ENCODE measurements around the gene SH3RF3.

Gene SH3RF3

DNA sequence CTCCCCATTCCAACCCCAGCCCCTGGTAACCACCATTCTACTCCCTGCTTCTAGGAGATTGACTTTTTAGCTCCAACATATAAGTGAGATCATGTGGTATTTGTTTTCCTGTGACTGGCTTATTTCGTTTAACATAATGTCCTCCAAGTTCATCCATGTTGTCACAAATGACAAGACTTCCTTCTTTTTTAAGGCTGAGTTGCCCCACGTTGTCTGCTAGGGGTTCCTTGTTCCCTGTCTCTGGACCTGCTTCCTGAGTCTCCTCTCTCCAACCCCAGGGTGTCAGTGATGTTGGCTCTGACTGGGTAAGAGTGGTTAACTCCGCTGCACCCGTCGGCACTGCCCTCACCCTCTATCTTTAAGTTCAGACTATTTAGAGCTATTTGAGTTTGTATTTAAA is 175.2 kb downstream of the SH3RF3 start:
- TF ChIP-seq GATA1 (IDR thresholded peaks at IDR 0.05; ENCODE audit: low read depth, low read length) (no peak), POLR2A (IDR thresholded peaks at IDR 0.05; ENCODE audit: low read length) (no peak)
- no peak for DNase-seq

DNA sequence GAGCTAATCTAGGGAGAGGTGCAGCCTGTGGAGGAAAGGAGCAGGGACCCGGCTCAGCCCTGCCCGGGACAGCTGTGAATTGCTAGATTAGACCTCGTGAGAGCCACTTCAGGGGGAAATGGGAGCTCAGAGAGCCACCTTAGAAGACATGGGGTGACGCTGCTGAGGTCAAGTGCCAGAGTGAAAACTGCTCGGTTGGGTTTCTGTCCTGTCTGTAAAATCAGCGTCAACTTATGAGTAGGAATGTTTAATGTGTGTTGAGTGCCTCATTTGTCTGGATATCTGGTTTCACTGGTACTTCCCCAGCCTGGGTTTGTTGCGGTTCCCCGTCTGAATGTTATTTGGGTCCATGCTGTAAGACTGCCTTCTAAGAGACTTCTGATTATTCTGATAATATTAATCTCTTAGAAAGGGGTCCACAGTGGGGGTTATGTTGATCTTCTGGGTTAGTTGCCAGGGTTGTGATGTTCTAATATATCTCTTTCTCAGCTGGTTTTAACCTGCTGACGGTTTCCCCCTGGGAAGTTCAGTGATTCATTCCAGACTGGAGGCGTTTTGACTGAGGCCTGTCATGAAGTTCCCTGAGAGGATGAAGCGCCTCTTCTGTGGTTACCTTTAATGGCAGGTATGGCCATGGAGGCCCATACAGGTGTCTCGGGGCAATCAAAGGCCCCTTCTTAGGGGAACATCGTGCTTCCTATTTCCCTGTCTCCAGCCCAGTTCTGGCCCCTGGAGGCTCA is 175.9 kb downstream of the SH3RF3 start:
- no peak for DNase-seq
- no peak for TF ChIP-seq POLR2A (IDR thresholded peaks at IDR 0.05; ENCODE audit: low read length)
- no peak for TF ChIP-seq GATA1 (IDR thresholded peaks at IDR 0.05; ENCODE audit: low read depth, low read length)

DNA sequence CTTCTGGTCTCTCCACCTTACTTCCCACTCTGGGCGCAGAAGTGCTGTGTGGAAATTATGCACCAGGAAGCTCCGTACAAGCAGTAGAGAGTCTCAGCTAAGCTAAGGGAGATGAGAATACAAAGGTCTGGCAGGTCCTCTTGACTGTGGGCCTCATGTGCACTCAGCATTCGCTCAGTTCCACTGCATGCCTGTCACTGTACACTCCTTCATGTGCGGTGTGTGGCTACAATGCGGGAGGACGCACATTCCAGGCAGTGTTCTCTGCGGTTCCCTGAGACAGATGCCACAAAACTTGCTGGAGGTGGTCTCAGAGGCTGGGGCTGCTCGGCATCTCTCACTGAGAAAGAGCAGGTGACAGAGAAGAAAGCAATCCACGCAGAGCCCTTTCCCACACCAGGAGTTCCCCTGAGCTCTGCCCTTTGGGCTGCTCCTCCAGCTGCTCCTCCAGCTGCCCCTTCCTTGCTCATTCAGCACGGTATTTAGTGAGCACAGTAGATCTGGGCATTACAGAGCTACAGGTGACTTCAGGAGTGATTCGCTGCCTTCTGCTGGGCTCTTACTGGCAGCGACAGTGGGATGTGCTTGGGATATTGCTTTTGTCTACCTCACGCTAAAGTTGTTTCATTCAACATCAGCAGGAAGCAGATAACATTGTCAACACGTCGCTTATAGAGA is 176.6 kb downstream of the SH3RF3 start:
- DNase-seq: no peak
- no peak for TF ChIP-seq POLR2A (IDR thresholded peaks at IDR 0.05; ENCODE audit: low read length)
- no peak for TF ChIP-seq GATA1 (IDR thresholded peaks at IDR 0.05; ENCODE audit: low read depth, low read length)

DNA sequence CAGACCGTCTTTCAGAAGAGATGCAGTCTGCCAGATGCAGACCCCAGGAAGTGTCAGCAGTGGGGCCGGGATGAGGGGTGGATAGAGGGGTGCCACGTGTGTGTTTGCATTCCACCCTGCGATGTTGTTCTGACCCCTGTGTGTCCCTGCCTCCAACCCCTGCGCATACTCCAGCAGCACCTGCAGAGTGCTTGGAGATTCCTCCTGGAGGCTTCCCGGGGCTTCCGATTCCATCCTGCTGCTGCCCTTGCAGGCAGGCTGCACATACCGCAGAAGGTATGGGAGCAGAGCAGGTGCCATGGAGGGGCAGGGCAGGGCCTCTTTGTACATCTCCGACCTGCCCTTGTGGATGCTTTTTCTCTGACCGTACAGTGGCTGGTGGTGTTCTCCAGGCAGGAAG is 177.2 kb downstream of the SH3RF3 start:
- no peak for TF ChIP-seq GATA1 (IDR thresholded peaks at IDR 0.05; ENCODE audit: low read depth, low read length)
- no peak for TF ChIP-seq POLR2A (IDR thresholded peaks at IDR 0.05; ENCODE audit: low read length)
- no peak for DNase-seq

DNA sequence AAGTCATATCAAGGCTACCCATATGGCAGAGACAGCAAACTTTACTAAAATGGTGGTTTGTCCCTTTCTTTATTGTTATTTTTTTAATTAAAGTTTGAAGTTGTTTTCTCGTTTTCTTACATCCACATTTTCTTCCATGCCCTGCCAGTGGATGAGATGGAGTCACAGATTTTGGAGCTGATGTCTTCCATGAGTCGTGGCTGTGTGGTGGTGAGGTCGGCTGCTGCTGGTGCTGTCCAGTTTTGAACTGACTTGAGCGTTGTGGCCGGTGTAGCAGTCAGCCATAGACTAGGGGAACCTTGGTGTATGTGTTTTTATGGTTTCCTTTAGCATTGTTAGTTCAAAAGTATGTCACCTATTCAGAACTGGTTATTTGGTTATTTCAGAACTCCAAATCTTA is 182.8 kb downstream of the SH3RF3 start:
- no peak for DNase-seq
- TF ChIP-seq GATA1 (IDR thresholded peaks at IDR 0.05; ENCODE audit: low read depth, low read length) (no peak), POLR2A (IDR thresholded peaks at IDR 0.05; ENCODE audit: low read length) (no peak)

DNA sequence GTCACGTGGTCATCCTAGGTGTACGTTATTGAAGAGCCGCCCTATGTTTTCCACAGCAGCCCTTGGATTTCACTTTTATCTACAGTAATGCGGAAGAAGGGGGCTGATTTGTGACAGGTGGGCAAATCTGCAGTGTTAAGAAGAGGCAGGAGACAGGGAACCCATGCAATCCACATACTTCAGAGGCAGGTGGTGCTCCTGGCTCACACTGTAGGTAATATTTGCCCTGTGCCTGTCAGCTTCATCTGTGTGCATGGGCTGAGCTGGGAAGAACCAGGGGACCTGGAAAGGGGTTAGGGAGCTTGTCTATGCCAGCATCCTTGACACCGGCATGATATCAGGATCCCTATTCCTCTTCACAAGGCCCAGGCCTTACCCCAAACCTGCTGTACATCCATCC is 183.9 kb downstream of the SH3RF3 start:
- TF ChIP-seq POLR2A (IDR thresholded peaks at IDR 0.05; ENCODE audit: low read length): no peak
- no peak for TF ChIP-seq GATA1 (IDR thresholded peaks at IDR 0.05; ENCODE audit: low read depth, low read length)
- DNase-seq: no peak

DNA sequence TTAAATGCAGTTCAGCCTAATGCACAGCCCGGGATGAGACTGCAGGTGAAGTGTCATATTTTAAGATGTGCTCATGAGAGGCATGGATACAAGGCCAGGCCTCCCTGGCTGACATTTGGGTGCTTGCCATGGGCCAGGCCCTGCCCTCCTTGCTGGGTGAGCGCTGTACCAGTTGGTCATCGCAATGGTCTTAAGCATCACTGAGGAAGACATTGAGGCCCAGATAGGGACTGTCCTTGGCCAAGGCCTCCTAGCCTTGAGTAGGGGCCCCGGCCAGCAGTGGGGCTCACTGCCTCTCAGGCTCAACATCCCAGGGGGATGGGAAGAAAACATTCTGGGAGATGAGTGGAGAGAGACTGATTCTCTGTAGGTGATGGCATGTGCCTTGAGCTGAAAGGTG is 184.3 kb downstream of the SH3RF3 start:
- TF ChIP-seq GATA1 (IDR thresholded peaks at IDR 0.05; ENCODE audit: low read depth, low read length): no peak
- TF ChIP-seq POLR2A (IDR thresholded peaks at IDR 0.05; ENCODE audit: low read length): no peak
- no peak for DNase-seq

DNA sequence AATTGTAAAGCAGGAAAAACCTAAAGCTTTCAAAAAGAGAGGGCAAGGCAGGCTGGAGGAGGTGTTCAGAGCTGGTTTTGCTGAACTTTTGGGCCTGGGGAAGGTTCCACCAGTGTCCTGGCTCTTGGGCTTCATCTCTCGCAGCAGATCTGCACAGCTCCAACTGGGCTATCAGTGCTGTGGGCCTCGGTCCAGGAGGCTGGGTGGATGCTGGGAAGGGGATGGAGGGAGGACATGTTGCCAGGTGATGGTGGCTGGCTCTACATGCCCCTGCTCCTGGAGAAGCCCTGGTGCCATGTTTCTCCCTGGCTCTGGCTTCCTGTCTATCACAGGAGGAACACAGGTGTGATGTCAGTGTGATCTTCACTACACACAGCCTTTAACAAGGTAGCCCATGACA is 187.1 kb downstream of the SH3RF3 start:
- DNase-seq: no peak
- no peak for TF ChIP-seq GATA1 (IDR thresholded peaks at IDR 0.05; ENCODE audit: low read depth, low read length)
- no peak for TF ChIP-seq POLR2A (IDR thresholded peaks at IDR 0.05; ENCODE audit: low read length)

DNA sequence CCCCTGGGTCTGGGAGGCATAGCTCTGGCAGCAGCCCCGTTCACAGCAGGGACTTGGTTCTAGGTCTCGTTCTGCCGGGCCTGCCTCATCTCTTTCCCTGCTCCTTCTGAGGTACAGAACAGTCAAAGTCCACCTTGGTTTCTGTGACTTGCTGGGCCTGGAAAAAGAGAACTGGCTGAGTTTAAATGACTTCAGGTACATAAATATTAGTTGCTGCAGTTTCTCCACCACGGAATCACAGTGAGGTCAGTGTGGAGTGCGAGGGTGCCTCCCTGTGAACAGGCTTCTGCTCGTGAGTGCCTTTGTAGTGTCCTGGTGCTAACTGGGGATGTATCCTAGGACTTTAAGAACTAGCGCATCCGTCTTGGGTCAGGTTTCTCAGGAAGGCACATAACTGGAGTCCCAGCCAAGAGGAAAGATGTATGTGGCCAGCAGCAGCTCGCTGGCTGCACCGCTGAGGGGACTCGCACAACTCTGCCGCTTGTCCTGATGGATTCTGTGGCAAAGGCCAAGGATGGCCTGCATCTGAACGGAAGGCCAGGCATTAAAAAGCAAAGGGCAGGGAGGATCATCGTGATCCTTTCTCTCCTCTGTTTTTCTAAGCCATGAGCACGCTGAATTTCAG is 188.6 kb downstream of the SH3RF3 start:
- TF ChIP-seq POLR2A (IDR thresholded peaks at IDR 0.05; ENCODE audit: low read length) (no peak), GATA1 (IDR thresholded peaks at IDR 0.05; ENCODE audit: low read depth, low read length) (no peak)
- no peak for DNase-seq

DNA sequence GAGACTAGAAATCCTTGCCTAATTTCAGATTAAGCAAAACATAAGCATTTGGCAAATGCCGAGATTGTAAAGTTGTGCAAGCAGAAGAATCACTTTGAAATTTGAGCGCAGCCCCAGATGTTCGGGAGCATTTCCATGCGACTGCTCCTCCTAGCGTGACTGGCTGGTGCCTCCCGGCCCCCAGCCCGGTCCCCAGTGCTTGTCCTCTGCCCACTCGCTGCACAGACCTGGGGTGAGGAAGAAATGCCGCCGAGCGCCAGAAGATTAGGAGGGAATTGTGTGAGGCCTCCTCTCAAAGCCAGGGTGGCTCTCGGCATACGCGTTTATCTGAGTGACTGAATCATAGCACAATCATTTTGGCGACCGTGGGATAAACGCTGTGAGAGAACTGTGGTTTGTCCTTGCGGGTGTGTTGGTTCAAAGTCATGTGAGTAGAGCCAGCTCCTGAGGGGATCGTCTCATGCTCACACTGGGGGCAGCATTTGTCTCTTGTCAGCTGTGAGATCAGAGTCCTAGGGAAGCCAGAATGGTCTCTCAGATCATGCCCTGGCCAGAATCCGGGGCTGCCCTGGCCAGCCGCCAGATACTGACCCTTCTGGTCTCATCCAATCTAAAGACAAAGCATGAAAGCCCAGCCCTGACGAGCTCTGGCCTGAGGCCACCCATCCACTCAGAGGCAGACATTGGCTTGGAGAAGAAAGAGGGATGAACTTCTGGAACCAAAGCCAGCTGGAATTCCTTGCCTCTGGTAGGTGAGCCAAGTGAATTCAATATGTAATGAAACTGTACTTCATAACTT is 189.3 kb downstream of the SH3RF3 start:
- DNase-seq: no peak
- TF ChIP-seq GATA1 (IDR thresholded peaks at IDR 0.05; ENCODE audit: low read depth, low read length) (no peak), POLR2A (IDR thresholded peaks at IDR 0.05; ENCODE audit: low read length) (no peak)

DNA sequence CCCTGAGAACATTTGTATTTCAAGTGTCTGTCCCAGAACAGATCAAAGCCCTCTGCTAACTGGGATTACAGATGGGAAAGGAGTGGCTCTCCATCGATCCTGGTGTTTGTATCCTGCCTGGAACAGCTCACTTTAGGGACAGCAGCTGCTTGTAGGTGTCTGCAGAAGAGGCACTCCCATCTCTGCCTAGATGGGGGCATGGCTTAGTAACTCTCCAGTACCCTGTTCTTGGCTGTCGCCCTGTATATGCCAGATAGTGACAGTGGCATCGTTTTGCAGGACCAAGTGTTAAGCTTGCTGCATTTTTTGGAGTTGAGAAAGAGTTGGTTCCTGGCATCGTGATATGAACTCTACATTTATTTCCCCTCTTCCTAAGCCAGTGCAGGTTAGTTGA is 189.9 kb downstream of the SH3RF3 start:
- no peak for DNase-seq
- TF ChIP-seq POLR2A (IDR thresholded peaks at IDR 0.05; ENCODE audit: low read length) (no peak), GATA1 (IDR thresholded peaks at IDR 0.05; ENCODE audit: low read depth, low read length) (no peak)

DNA sequence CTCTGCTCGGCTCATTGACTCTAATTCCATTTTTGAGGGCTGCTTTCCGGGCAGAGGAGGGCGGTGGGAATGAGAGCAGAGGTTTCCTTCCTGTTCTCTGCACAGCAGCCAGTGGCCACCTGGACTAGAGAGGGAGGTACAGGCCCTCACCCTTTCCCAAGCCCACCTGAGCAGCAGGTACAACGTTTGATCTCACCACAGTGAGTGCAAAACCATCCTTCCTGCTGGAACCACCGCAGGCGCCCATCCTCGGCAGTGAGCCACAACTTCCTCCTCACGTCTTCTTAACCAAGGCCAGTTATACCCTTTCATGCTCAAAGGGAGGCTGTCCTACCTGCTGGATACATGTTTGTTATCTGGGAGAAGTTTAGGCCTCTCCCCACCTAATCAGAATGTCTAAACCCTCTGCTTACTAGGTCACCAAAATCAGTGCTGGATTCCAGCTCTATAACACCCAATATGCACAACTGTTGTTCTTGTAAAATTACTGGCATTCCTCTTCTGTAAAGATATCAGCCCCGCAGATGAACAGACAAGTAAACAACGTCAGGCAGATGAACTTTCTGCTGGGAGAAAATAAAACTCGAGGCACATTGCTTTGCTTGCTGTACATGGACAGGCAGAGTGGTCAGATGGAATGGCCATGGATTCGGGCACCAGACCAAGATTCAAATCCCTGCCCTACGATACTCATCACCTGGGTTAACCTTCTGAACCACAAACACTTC is 191.4 kb downstream of the SH3RF3 start:
- TF ChIP-seq GATA1 (IDR thresholded peaks at IDR 0.05; ENCODE audit: low read depth, low read length) (no peak), POLR2A (IDR thresholded peaks at IDR 0.05; ENCODE audit: low read length) (no peak)
- no peak for DNase-seq

DNA sequence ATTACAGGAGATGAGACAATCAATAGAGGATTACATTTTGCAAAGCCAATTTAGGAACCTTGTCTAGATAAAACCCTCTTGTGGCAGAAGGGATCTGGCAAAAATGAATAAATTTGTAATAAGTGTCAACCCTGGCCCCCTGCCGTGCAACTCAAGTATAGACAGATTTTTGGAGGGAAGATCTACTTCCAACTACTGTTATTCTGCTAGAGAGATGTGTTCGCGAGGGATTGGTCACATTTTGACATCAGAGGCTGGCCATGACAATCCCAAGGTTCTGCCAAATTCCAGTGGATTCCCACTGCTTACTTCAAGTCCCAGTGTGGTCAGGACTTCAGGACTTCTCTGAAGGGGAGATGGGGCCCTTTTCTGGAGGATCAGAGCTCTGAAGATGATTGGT is 192.6 kb downstream of the SH3RF3 start:
- DNase-seq: no peak
- TF ChIP-seq POLR2A (IDR thresholded peaks at IDR 0.05; ENCODE audit: low read length): no peak
- no peak for TF ChIP-seq GATA1 (IDR thresholded peaks at IDR 0.05; ENCODE audit: low read depth, low read length)
